CD4-positive, alpha-beta T cell treated with Interleukin-17A for 4 hours (primary cell): ENCODE results near the gene FBXO42.
"Not testable (repeated sequence)": the region's sequence is repeated elsewhere in the genome, so short reads cannot be mapped to it uniquely, and the experiment has no call there.

Experiments
- DNase-seq: peaks from one replicate; pipeline ENCODE4 v3.0.0-alpha.2; 2020; ENCODE audit warnings: mixed read lengths

FBXO42 gene

GRCh38 chr1:16258591-16259135 is 93.6 kb downstream of the FBXO42 start:
- no peak for DNase-seq

DNA sequence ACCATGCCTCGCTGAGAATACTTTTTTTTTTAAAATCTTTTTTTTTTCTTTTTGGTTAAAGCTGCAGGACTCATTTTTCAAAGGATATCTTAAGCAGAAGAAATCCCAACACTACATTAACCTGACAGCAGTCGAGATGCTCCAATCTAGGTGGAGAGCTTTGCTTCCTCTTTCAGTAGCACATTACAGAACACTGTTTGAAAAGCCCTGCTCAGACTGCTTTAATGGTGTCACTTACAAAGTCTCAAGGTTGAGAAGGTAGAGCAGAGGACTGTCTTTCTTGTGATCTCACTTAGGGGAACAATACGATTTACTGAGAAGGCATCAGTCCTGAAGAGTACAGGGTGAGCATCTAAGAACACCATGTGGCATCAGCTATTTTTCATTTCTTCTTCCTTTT is 94.3 kb downstream of the FBXO42 start:
- no peak for DNase-seq

DNA sequence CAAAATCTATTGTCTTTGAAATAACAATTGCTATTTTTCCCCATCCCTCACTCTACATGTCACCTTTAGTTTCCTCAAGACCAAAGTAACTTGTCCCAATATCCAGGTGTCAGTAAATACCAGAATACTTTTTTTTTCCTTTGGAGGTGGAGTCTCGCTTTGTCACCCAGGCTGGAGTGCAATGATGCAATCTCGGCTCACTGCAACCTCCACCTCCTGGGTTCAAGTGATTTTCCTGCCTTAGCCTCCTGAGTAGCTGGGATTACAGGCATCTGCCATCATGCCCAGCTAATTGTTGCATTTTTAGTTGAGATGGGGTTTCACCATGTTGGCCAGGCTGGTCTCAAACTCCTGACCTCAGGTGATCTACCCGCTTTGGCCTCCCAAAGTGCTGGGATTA is 94.7 kb downstream of the FBXO42 start:
- DNase-seq = not testable (repeated sequence)

DNA sequence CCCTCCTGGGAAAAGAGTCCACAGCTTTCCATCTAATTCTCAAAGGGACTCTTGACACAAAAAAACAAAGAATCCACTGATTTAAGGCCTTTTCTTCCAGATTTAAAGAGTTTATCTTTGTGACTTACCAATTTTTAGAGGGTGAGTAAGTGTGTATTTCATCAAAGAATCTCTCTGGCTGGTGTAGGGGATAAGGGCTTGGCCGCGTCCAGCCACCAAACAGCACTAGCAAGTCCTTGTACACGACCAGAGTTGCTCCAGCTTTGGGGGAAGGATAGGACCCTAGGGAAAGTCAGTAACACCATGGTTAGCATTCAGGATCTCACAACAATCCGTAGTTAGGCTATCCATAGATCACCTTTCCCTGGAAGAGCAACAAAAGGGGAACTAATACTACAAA is 95.8 kb downstream of the FBXO42 start:
- no peak for DNase-seq

GRCh38 chr1:16254263-16254928 is 97.9 kb downstream of the FBXO42 start:
- DNase-seq = no peak

- DNase-seq = no peak
Measured at GRCh38 chr1:16253332-16253922, 98.9 kb downstream of the FBXO42 start.

DNA sequence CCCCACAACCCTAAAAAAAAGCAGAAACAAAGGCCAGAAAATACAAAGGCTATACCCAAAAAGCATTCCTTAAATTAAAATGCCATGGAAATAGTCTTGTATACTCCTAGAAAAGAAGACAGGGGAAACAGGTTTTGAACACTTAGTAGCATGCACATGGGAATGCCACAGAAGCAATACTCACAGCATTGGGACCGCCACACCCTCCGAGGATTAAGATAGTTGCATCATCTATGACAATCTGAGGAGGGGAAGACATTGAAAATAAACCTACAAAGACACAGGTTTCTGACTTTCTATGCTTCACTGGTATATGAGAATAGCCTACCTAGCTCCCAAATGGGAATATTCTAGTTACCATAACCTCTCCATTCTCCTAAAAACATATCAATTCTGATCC is 99.4 kb downstream of the FBXO42 start:
- DNase-seq = no peak

DNA sequence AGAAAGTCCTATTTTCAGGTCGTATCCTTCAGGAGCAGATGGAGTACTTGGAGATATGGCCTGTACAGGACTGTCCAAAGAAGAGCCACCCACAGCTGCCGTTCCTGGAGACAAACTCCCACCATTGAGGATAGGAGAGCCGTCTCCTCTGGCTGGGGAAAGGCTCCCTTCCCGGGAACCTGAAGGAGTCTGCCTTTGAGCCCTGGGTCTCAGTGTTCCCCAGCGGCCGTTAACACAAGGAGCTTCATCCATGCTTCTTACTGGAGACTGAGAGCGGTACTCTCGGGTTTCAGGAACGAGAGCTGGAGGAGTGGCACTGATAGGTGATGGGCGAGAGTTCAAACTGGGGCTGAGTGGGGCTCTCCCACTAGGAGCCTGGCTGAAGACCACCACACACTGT is 100.9 kb downstream of the FBXO42 start:
- DNase-seq = no peak

DNA sequence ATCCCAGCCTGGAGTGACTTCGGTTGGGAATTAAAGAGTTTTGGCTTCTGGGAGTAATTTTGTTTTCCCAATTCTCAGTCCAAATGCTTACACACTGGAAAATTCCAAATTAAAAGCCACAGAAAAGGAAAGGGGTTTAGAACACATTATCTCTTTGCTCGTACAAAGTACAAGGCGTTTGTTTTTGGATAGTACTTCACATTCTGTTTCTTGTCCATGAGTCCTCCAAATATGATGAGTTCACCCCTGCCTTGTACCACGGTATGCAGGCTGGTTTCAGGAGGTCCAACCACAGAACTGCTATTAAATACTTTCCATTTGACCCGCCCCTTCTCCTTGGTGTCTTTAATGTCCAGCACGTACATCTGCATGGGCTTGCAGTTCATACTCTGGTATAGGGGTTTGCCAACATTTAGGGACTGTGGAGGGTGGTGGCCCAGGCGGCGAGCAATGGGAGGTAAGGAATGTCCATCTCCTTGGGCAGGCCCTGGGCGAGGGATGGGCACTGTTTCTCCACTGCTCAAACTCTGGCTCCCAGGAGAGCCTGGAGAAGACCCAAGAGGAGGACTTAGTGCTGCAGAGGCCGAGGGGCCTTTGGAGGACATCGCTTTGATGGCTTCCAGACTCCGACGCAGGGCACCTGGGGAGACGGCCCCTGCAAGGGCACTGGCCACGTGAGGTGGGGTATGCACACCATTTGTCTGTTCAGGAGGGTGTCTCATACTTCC is 101.6 kb downstream of the FBXO42 start:
- DNase-seq = no peak

GRCh38 chr1:16249596-16250241 is 102.6 kb downstream of the FBXO42 start:
- DNase-seq = no peak

GRCh38 chr1:16248603-16249516 is 103.4 kb downstream of the FBXO42 start:
- DNase-seq = no peak

DNA sequence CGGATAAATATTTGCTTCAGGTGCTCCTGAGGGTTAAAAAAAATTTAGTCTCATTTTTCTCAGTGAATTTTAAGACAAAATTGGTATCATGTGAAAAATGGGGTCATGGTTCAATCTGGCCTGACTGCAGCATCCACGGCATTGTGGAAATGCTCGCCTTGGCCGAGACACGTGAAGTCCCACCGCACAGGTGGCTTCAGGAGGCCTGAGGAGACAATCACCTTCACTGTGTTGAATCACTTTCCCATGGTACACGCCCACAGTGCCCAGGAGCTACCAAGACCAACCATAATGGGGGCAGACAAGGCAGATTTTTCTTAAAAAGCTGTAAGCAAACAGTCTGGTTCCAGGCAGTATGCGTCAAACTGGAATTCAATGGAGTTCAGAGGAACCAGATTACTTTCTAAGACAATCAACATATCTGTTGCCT is 104.3 kb downstream of the FBXO42 start:
- DNase-seq = no peak

DNA sequence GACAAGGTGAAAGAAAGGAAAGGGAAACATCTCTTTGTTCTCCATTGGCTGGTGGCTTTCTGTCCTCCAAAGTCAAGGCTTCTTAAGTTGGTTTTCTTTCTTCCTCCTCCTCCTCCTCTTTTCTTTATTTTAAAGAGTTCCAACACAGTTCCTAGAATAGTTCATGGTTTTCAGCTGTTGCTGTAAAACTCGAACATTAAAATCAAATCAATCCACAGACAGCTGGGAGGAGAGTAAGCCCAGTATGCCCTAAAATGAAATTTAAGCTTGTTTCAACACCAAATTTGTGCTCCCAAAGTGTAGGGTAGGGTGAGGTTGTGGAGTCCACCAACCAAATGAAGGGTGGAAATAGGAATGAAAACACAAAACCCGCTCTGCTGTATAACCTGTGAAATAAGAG is 104.8 kb downstream of the FBXO42 start:
- no peak for DNase-seq

GRCh38 chr1:16246961-16247360 is 105.3 kb downstream of the FBXO42 start:
- DNase-seq = no peak

DNA sequence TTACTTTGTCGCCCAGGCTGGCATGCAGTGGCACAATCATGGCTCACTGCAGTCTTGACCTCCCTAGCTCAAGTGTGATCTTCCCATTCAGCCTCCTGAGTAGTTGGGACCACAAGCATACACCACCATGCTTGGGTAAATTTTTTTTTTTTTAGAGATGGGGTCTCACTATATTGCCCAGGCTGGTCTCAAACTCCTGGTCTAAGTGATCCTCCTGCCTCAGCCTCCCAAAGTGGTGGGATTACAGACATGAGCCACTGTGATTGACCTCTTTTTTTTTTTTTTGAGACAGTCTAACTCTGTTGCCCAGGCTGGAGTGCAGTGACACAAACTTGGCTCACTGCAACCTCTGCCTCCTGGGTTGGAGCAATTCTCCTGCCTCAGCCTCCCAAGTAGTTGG is 106.0 kb downstream of the FBXO42 start:
- not testable (repeated sequence) for DNase-seq

DNA sequence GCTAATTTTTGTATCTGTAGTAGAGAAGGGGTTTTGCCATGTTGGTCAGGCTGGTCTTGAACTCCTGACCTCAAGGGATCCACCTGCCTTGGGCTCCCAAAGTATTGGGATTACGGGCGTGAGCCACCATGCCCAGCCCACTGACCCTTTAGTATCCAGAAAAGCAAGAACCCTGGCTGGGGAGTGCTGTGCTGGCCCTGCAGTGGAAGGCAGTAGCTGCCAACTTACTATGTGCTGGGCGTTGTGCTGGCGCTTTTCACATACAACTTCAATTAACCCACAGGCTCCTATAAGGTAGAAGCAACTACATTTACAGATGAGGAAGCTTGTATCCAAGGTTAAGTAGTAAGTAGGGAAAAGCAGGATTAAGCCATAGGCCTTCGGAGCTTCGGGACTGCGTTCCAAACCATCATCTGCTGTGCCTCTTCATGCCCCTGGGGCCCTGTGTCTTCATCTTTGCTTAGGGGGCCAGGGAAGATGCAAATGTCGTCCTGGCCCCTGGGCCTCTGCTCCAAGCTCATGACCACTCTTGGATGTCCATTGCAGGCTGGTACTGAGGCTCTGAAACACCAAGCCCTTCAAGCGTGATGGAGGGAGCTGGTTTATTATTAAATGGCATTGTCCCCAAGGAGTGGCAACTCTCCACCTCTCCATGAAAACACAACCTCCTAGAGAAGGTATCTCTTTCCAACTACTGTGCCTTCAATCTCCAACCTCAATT is 106.6 kb downstream of the FBXO42 start:
- no peak for DNase-seq

DNA sequence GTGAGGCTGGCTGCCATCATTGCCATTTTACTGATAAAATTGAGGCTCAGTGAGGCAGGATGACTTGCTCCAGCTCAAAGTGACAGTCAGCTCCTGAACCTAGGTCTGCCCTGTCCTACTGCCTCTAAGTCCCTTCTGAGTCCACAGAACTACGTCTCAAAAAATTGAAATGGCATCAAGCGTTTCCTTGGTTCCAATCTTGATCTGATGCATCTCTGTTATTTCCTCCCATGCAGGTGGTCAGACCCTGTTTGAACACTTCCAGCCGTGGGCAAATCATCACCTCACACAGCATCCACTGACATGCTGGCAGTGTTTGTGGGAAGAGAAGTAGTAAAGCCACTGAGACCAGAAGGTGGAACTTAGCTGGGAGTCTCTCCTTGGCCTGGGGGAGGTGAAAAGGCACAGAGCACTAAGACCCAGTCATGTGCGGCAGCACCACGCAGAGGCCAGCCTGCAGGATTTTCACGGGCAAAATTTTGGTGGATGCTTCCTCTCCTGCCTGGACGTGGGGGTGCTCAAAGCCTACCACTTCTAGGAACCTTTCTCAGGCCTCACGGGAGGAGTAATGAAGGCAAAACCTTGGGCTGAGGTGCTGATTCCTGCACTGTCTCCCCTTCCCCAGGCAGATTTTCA is 107.5 kb downstream of the FBXO42 start:
- no peak for DNase-seq

DNA sequence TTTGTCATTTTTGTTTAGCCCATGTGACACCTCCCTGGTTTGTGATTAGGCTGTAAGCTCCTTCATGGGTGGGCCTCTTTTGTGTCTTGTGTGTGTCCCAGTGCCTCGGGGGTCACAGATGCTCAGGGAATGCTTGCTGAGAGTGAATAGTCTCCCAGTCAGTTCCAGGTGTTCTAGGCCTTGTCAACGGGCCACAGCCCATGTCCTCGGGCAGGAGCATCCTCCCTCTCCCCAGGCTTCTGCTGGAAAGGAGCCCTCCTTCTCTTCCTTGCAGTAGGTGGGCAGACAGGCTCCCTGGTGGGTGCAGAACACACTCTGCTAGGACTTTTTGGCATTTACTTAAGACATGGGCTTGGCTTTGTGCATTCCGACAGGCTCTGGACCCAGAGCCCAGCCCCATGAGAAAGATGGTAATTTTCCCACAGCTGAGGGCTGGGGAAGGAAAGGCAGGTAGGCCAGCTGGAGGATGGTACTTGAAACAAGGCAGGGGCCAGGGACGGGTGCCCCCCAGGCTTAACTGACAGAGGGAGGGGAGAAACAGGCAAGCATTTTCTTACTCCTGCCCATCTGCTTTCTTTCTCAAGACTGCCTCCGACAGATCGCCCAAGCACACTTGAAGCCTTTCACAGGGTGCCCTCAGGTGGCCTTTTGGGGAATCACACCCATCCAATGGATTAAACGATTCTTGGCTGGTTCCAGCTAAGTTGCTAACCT is 108.2 kb downstream of the FBXO42 start:
- peak; percentile 81 for DNase-seq

GRCh38 chr1:16243215-16243610 is 109.1 kb downstream of the FBXO42 start:
- no peak for DNase-seq

- DNase-seq = no peak
Measured at GRCh38 chr1:16242556-16243214, 109.6 kb downstream of the FBXO42 start.
